Endothelial cell of umbilical vein (primary cell): Measurements from ENCODE around the gene ZAR1. TPM values are rescaled to one million over a fixed set of nuclear protein-coding genes. Genes with fewer than 3 reads are reported as not detected.

ENCODE experiments used
- BruUV-seq: library from RNA; stranded (reverse); fragments of 400-500 nt; replicated peaks from 2 replicates; lab custom pipeline; 2021; lab: Mats Ljungman, UMichigan
- CTCF ChIA-PET: fragments of 300-600, 350-600 bp; sonication (Branson Sonifier 250); formaldehyde crosslinking; loops from one replicate; lab custom pipeline; 2021; ENCODE audit warnings: antibody characterized with exemption, inconsistent platforms; lab: Charles Lee
- POLR2A ChIA-PET: fragments of 300-600, 350-600 bp; sonication (Branson Sonifier 250); formaldehyde crosslinking; loops from one replicate; lab custom pipeline; 2021; ENCODE audit warnings: antibody characterized with exemption, inconsistent platforms; lab: Charles Lee
- DNase-seq: peaks from one replicate; pipeline ENCODE4 v3.0.0-alpha.2; 2011; ENCODE audit warnings: low read depth, low spot score
- FAIRE-seq: peaks from 2 replicates; lab custom pipeline; 2011; peaks lifted over from hg19 to GRCh38; lab: Jason Lieb, UNC
- H2AFZ ChIP-seq: 2 replicates; pipeline ENCODE4 v1.6.0; 2012; ENCODE audit warnings: low read depth, low read length, control low read depth, inconsistent platforms
- H3K27ac ChIP-seq: 2 replicates; pipeline ENCODE4 v1.5.1; 2011; ENCODE audit warnings: low read depth, mild to moderate bottlenecking, control low read depth, low read length, moderate library complexity; ENCODE audit not compliant: insufficient read depth
- H3K27me3 ChIP-seq, 2 experiments: 2 replicates each; pipeline versions ENCODE4 v1.6.0 to v1.6.1; 2011; ENCODE audit warnings: low read length in 2 of 2, mixed read lengths in 1 of 2; ENCODE audit not compliant: control insufficient read depth in 2 of 2, insufficient read depth in 2 of 2
- H3K36me3 ChIP-seq, 2 experiments: 2 replicates in 1 of 2; 3 replicates in 1 of 2; pipeline ENCODE4 v1.5.1; 2011; ENCODE audit warnings: low read length in 2 of 2, mild to moderate bottlenecking in 1 of 2, moderate library complexity in 1 of 2; ENCODE audit not compliant: control insufficient read depth in 2 of 2, insufficient read depth in 2 of 2; ENCODE audit errors: extremely low read depth in 1 of 2
- H3K4me1 ChIP-seq: 3 replicates; pipeline ENCODE4 v1.5.1; 2011; ENCODE audit warnings: mild to moderate bottlenecking, low read length; ENCODE audit not compliant: control insufficient read depth, insufficient read depth; ENCODE audit errors: extremely low read depth
- H3K4me2 ChIP-seq: 2 replicates; pipeline ENCODE4 v1.6.1; 2011; ENCODE audit warnings: low read length, control low read depth, mixed read lengths; ENCODE audit not compliant: insufficient read depth
- H3K4me3 ChIP-seq, 3 experiments: fragments of 200-600 bp in 1 of 3; sonication (generic), shearing (Covaris generic) in 1 of 3; replicated peaks in 1 of 3; 2 replicates each; pipeline ENCODE4 v1.5.1; 2011 to 2016; ENCODE audit warnings: control low read depth in 3 of 3, low read length in 3 of 3, mild to moderate bottlenecking in 2 of 3, inconsistent platforms in 1 of 3, low read depth in 1 of 3, moderate library complexity in 1 of 3; ENCODE audit not compliant: insufficient read depth in 1 of 3
- H3K79me2 ChIP-seq: 2 replicates; pipeline ENCODE4 v1.6.0; 2012; ENCODE audit warnings: low read length, inconsistent platforms; ENCODE audit not compliant: control insufficient read depth, insufficient read depth
- H3K9ac ChIP-seq: replicated peaks from 2 replicates; pipeline ENCODE3; 2011; ENCODE audit warnings: low read length, control low read depth; ENCODE audit not compliant: insufficient read depth; ENCODE audit errors: extremely low read depth
- H3K9me1 ChIP-seq: replicated peaks from 3 replicates; pipeline ENCODE4 v1.6.0; 2011; ENCODE audit warnings: mild to moderate bottlenecking, low read length; ENCODE audit not compliant: control insufficient read depth, insufficient read depth; ENCODE audit errors: extremely low read depth
- H3K9me3 ChIP-seq: replicated peaks from 2 replicates; pipeline ENCODE4 v1.5.1; 2012; ENCODE audit warnings: low read length, inconsistent platforms; ENCODE audit not compliant: control insufficient read depth, insufficient read depth
- H4K20me1 ChIP-seq: replicated peaks from 2 replicates; pipeline ENCODE3; 2011; ENCODE audit warnings: mild to moderate bottlenecking, low read length; ENCODE audit not compliant: control insufficient read depth, insufficient read depth; ENCODE audit errors: extremely low read depth
- CTCF ChIP-seq, 2 donors: IDR thresholded peaks; 1 replicate in 1 of 2; 2 replicates in 1 of 2; pipeline ENCODE4 v1.5.1; 2011; ENCODE audit warnings: low read length in 2 of 2, mild to moderate bottlenecking in 2 of 2, moderate library complexity in 2 of 2, control low read depth in 1 of 2, inconsistent platforms in 1 of 2, low read depth in 1 of 2; ENCODE audit not compliant: insufficient read depth in 1 of 2; ENCODE audit errors: extremely low read depth in 1 of 2
- EZH2 ChIP-seq: IDR thresholded peaks from 2 replicates; pipeline ENCODE4 v1.6.1; 2012; ENCODE audit warnings: borderline replicate concordance, low read depth, mild to moderate bottlenecking, moderate library complexity, low read length, inconsistent platforms; ENCODE audit not compliant: severe bottlenecking
- GATA2 ChIP-seq: IDR thresholded peaks from 2 replicates; pipeline ENCODE4 v1.7.0; 2011; ENCODE audit warnings: low read depth, mild to moderate bottlenecking, moderate library complexity, mixed read lengths, low read length; ENCODE audit not compliant: insufficient read length, insufficient read depth
- JUN ChIP-seq: IDR thresholded peaks from 2 replicates; pipeline ENCODE4 v1.6.1; 2011; ENCODE audit warnings: borderline replicate concordance, low read depth; ENCODE audit not compliant: insufficient read length, insufficient read depth
- POLR2AphosphoS5 ChIP-seq: IDR thresholded peaks from 2 replicates; pipeline ENCODE4 v1.6.1; 2012; ENCODE audit warnings: low read depth, mild to moderate bottlenecking, control low read depth, low read length, moderate library complexity; ENCODE audit not compliant: insufficient read depth
- dilution Hi-C: fragments of 300-500 bp; cut with MboI; formaldehyde crosslinking; loops from one replicate; pipeline ENCODE4 v1.15.0; 2019; ENCODE audit warnings: low sequenced_read_pairs; ENCODE audit not compliant: extremely low pct_ligation_motif_present
- intact Hi-C: fragments of 100-400 bp; cut with micrococcal nuclease; formaldehyde crosslinking; loops from one replicate; pipeline ENCODE4 v1.10.0; 2022
- polyA plus RNA-seq, 4 experiments: library from polyadenylated mRNA; depleted of rRNA in 3 of 4; stranded (reverse) in 3 of 4; unstranded in 1 of 4; fragments of >200 nt; gene quantifications; 2 replicates each; pipeline versions ENCODE4 v1.2.1 to v1.2.3, GENCODE V29; 2011 to 2012; ENCODE audit warnings: missing spikeins in 1 of 4
- total RNA-seq: library from RNA; stranded (reverse); gene quantifications from 2 replicates; pipeline ENCODE4 v1.2.3, GENCODE V29; 2021

ZAR1 gene
- total and polyA plus RNA-seq, 2 donors (not counting 3 experiments of a cell fraction or from before 2014, with no cell fraction given): not detected

DNA sequence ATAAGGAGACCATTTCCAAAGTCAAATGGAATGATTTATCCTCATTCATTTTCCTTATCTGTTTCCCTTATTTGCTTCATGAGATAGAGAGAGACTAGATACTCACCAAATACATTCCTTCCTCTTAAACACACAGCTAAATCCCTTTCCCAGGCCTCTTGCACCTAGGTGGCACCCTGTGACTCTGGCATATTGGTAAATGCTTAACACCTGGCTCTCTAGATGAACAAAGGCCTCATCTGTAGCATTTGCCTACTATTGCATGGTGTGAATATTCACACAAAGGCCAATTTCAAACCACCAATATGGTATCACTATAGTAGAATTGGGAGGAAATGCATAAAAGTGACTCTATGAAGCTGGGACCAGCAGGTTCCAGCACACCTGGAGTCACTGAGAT is 29.1 kb upstream of the ZAR1 start:
- POLR2A ChIA-PET: no interaction called here
- BruUV-seq: no TSS peak

More for the DNA sequence above, 29.1 kb upstream of the ZAR1 start:
- Histone ChIP-seq H3K27ac (no peak overlapping the region), H4K20me1 (no peaks in the 10 kb centered on the region), H3K27me3 (peaks cover 9 to 16% of the 10 kb centered on the region in 2 experiments), H3K4me1 (no peaks in the 10 kb centered on the region), H3K4me3 (no peak overlapping the region), H2AFZ (no peak overlapping the region), H3K9me1 (no peaks in the 10 kb centered on the region), H3K9ac (no peak overlapping the region), H3K36me3 (no peaks in the 10 kb centered on the region), H3K4me2 (no peak overlapping the region), H3K9me3 (no peaks in the 10 kb centered on the region), H3K79me2 (no peaks in the 10 kb centered on the region)
- no peak for FAIRE-seq
- CTCF ChIA-PET: no interaction called here
- dilution Hi-C loops (no loop called here), intact Hi-C loops (no loop called here)
- no peak for DNase-seq
- TF ChIP-seq JUN (no peak), POLR2AphosphoS5 (no peak), CTCF (IDR thresholded peaks at IDR 0.05; ENCODE audit: extremely low read depth in 1 of 2, insufficient read depth in 1 of 2, low read depth in 1 of 2, low read length in 2 of 2) (no peak), GATA2 (no peak), EZH2 (no peak)
